ENCODE data around the gene ZNF576.

Gene ZNF576

DNA sequence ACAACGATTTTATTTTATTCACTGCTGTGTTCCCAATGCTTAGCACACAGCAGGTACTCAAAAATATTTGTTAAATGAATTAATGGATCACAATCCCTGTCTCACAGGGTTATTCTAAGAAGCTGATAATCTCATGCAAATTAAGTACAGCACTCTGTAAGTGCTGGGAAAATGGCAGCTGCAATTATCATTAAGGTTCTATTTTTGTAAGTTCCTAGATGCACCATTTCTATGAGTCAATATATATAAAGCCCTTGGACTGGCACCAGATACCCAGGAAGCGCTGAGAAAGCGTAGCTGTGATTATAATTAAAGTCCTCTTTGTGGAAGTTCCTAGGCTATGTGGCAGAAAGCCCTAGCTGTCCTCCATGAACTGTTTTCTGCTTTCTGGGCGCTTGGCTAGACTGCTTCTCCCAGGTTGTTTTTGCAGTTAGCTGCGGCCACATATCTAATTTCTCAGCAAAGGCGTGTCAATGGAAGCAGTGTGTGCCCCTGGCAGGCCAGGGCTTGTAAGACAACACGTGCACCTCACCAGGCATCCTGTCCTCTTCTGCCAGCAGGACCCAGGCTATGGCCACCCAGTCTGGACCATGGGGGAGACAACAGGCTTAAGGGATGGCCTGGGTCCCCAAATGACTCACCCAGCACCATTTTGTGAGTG is 10.3 kb downstream of the ZNF576 start:
- peaks cover 19% of the 10 kb centered on the region for H3K4me1 Mint-ChIP-seq (ENCODE audit: low read depth)
- H3K9me3 Mint-ChIP-seq = no peaks in the 10 kb centered on the region
- H3K27me3 Mint-ChIP-seq = no peaks in the 10 kb centered on the region
- no peak overlapping the region for H3K4me3 Mint-ChIP-seq
- H3K36me3 Mint-ChIP-seq (ENCODE audit: low read depth) = peaks cover 8% of the 10 kb centered on the region
- H3K27ac Mint-ChIP-seq = no peak overlapping the region

DNA sequence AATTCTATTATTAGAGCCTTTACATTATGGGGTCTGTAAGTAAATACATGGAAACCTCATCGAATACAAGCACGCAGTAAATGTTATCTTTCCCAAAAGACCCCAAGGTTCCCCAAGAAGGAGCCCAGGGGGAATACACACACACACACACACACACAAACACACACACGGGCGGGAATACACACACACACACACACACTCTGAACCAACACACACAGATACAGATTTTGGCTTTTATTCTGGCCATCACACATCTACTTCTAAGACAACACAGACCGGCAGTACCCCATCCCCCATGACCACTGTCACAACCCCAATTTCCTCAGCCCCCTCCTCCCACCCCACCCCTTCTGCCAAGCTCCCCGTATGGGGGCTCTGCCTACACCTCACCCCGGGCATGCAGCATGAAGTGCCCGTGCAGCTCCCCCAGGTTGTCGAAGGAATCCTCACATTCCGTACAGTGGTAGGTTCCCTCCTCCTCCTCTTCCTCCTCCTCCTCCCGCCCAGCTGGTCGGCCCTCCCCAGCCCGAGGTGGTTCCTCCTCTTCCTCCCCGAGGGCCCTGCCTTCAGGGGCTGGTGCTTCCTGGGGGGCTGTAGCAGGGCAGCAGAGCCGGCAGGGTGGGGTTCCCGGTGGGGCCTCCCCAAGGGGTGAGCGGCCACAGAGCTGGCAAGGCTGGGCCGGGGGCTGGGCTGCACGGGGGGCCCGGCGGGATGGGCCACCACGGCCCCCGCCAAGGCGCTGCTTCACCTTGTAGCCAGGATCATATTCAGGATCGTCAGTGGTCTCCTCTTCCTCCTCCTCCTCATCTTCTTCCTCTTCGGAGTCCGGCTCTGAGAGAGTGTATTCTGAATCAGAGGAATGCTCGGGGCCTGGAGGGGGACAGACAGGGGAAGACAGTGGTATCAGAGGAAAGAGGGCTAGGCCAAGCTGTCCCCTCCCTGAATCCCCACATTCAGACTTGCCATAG is 11.1 kb downstream of the ZNF576 start:
- Mint-ChIP-seq H3K4me1 (ENCODE audit: low read depth) (peaks cover 19% of the 10 kb centered on the region), H3K27ac (peak overlapping the region; percentile 71), H3K27me3 (no peaks in the 10 kb centered on the region), H3K36me3 (ENCODE audit: low read depth) (peaks cover 16% of the 10 kb centered on the region), H3K9me3 (no peaks in the 10 kb centered on the region), H3K4me3 (no peak overlapping the region)

DNA sequence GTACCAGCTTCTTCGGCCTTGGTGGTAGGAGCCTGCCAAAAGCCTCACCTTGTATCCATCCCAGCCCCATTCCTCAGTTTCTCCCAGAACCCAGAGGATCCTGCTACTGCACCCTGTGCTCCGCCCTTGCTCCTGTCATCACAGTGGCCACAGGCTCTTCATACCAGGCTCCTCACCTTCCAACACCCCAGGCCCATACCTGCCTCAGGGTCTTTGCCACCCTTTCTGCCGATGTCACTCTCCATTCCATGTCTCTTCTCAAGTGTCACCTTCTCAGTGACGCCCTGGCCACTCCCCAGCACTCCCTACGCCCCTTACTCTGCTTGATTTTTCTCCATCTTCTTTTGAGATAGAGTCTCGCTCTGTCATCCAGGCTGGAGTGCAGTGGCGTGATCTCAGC is 13.5 kb downstream of the ZNF576 start:
- Mint-ChIP-seq H3K9me3 (no peaks in the 10 kb centered on the region), H3K4me3 (no peak overlapping the region), H3K4me1 (ENCODE audit: low read depth) (peaks cover 15% of the 10 kb centered on the region), H3K27ac (peak overlapping the region; percentile 36), H3K27me3 (no peaks in the 10 kb centered on the region), H3K36me3 (ENCODE audit: low read depth) (peaks cover 19% of the 10 kb centered on the region)

DNA sequence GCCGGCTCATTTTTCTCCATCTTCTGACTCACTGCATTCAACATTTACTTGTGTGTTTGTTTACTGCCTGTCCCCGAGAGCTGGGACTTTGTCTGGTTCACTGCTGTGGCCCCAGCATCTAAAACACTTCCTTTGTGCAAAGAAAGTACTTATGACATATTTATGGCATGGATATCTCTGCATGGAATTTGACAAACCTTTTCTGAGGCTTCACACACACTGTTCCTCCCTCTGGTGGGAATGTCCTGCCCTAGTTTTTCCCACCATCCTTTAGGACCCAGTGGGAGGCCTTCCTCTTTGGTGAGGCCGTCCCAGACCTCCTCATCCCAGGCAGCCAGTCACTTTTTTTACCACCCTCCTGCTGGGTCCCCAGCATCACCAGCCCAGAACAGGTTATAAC is 14.1 kb downstream of the ZNF576 start:
- Mint-ChIP-seq H3K4me3 (no peak overlapping the region), H3K9me3 (no peaks in the 10 kb centered on the region), H3K27ac (no peak overlapping the region), H3K36me3 (ENCODE audit: low read depth) (peaks cover 19% of the 10 kb centered on the region), H3K27me3 (no peaks in the 10 kb centered on the region), H3K4me1 (ENCODE audit: low read depth) (peaks cover 15% of the 10 kb centered on the region)

DNA sequence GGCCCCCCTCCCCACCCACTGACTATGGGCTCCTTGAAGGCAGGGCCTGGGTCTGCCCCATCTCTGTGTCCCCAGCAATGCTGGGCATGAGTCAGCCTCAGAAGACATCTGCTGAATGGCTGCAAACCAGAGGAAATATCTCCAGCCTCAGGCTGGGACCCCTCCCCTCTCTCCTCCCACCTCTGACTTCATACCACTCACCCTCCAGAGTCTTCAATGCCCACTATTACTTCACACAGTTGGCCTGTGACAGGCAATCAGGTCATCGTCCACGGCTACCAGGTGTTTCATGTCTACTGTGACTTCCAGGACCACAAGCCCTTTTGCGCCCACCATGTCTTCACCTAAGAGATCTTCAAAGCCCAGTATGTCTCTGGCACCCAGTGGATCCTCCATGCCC is 15.4 kb downstream of the ZNF576 start, which contains the start of gene SRRM5:
Gene SRRM5, plus strand, starts transcription at position 301 of the 400 bp plus-strand sequence. Its CDS starts 34 bp downstream, at position 335.
- no peak within 1 kb of the TSS for H3K27ac Mint-ChIP-seq
- H3K27me3 Mint-ChIP-seq = no peaks in the 10 kb centered on the region
- no peaks in the 10 kb centered on the region for H3K9me3 Mint-ChIP-seq
- peaks cover 15% of the 10 kb centered on the region for H3K4me1 Mint-ChIP-seq (ENCODE audit: low read depth)
- no peak within 1 kb of the TSS for H3K4me3 Mint-ChIP-seq
- peaks cover 19% of the 10 kb centered on the region for H3K36me3 Mint-ChIP-seq (ENCODE audit: low read depth)

DNA sequence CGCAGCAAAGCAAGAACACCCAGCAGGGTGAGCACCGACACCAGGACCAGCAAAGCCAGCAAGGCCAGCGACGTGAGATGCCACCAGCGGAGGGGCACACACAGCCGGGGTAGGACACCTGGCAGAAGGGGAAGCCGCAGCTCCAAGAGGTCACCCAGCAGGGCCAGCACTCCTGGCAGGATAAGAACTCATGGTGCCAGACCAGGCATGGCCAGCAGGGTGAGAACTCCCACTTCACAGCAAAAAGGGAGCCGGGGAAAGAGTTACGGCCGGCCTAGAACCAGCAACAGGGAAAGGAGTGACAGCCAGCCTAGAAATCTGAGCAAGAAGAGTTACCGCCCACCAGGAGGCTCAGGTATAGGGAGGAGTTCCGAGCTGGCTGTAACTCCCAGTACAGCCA is 16.0 kb downstream of the ZNF576 start:
- no peak overlapping the region for H3K27ac Mint-ChIP-seq

DNA sequence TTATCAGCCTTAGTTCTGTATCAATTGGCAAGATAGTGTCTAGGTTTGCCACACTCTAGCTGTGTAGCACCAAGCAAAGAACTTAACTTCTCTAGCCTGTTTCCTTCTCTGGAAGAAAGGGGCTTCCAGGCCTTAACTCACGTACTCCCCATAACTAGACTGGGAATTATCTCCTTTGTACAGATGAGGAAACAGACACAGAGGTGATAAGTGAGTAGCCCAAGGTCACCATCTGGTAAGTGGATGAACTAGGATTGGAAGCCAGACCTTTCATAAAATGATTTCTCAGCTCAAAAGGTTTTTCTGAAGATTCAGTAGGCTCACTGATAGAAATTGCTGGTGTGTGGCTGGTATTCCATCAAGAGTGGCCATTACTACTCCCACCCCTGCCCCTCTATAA is 19.9 kb downstream of the ZNF576 start:
- H3K36me3 Mint-ChIP-seq (ENCODE audit: low read depth) = peaks cover 15% of the 10 kb centered on the region
- H3K27ac Mint-ChIP-seq = no peak overlapping the region
- peaks cover 14% of the 10 kb centered on the region for H3K4me1 Mint-ChIP-seq (ENCODE audit: low read depth)
- H3K27me3 Mint-ChIP-seq = no peaks in the 10 kb centered on the region
- no peaks in the 10 kb centered on the region for H3K9me3 Mint-ChIP-seq
- no peak overlapping the region for H3K4me3 Mint-ChIP-seq

More for the DNA sequence above, 16.0 kb downstream of the ZNF576 start:
- H3K4me1 Mint-ChIP-seq (ENCODE audit: low read depth) = peaks cover 9% of the 10 kb centered on the region
- no peaks in the 10 kb centered on the region for H3K9me3 Mint-ChIP-seq
- H3K27me3 Mint-ChIP-seq = no peaks in the 10 kb centered on the region
- H3K36me3 Mint-ChIP-seq (ENCODE audit: low read depth) = peaks cover 19% of the 10 kb centered on the region
- no peak overlapping the region for H3K4me3 Mint-ChIP-seq

DNA sequence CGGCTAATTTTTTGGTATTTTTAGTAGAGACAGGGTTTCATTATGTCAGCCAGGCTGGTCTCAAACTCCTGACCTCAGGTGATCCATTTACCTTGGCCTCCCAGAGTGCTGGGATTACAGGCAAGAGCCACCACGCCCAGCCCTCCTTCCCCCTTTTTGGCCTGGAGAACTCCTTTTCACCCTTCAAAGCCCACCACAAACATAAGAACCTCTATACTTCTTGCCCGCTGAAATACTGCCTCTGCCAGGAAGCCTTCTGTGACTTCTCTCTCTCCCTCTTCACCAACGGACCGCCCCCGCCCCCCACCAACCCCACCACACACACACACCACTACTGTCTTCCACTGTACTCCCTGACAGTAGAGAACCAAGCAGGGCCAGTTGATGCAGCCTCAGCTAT is 20.6 kb downstream of the ZNF576 start:
- peaks cover 10% of the 10 kb centered on the region for H3K36me3 Mint-ChIP-seq (ENCODE audit: low read depth)
- H3K4me1 Mint-ChIP-seq (ENCODE audit: low read depth) = peaks cover 14% of the 10 kb centered on the region
- no peak overlapping the region for H3K27ac Mint-ChIP-seq
- no peaks in the 10 kb centered on the region for H3K9me3 Mint-ChIP-seq
- H3K4me3 Mint-ChIP-seq = no peak overlapping the region
- no peaks in the 10 kb centered on the region for H3K27me3 Mint-ChIP-seq

DNA sequence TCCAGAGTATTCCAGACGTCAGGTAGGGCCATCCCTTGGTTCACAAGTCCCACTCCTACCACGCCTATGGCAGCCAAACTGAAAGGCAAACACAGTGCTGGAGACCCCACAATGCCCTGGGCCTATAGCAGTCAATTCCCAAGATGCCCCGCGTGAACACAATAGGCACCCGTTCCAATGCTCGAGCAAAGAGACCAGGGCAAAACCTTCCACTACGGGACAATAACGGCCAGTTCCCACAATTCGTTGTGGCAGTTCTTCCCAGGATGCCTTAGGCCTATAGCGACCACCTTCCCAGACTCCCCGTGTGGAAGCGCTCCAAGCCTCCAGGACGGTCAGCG is 22.5 kb downstream of the ZNF576 start:
- Mint-ChIP-seq H3K4me3 (peak overlapping the region; percentile 96), H3K36me3 (ENCODE audit: low read depth) (no peaks in the 10 kb centered on the region), H3K4me1 (ENCODE audit: low read depth) (peaks cover 14% of the 10 kb centered on the region), H3K27me3 (no peaks in the 10 kb centered on the region), H3K9me3 (no peaks in the 10 kb centered on the region), H3K27ac (peak overlapping the region; percentile 97)

DNA sequence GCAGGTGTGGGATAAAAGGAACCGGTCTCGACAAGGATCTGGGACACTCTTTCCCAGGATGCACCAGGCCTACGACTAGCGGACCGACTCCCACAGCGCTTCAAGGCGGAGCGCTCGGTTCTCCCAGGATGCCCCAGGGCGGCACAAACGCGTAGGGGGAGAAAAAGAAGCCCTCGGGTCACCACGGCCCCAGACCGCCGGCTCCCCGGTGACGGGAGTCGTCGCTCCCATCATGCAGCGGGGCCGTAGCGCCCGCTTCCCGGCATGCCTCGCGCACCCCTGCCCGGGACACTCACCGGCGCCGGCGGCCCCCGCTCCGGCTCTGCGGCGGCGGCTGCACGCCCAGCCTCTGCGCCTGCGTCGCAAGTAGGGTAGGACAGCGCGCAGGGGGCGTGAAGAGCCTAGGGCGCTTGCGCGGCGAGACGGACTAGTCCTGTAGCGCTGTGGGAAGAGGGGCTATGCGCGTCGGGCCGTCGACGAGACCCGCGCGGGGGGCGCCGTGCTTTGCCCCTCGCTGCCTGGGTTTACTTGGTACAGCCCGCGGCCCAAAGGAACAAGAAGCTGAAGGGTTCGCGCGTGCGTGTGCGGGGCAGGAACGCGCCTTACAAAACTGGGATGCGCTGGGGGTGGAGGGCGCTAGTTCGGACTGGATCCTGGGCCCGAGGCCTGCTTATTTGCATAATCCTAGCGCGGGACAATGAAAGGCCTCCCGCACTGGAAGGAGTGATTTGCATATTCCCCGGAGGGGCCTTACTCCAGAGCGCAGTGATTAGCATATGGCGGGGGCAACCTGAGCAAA is 23.1 kb downstream of the ZNF576 start, which contains the start of gene ZNF428:
Gene ZNF428, minus strand, starts transcription at position 368 of the 799 bp plus-strand sequence. CDS start 5,325 bp downstream, outside the sequence.
- Mint-ChIP-seq H3K9me3 (no peaks in the 10 kb centered on the region), H3K27ac (peak within 1 kb of the TSS; percentile 97), H3K27me3 (no peaks in the 10 kb centered on the region), H3K4me1 (ENCODE audit: low read depth) (peaks cover 15% of the 10 kb centered on the region), H3K4me3 (peak within 1 kb of the TSS; percentile 96), H3K36me3 (ENCODE audit: low read depth) (no peaks in the 10 kb centered on the region)

DNA sequence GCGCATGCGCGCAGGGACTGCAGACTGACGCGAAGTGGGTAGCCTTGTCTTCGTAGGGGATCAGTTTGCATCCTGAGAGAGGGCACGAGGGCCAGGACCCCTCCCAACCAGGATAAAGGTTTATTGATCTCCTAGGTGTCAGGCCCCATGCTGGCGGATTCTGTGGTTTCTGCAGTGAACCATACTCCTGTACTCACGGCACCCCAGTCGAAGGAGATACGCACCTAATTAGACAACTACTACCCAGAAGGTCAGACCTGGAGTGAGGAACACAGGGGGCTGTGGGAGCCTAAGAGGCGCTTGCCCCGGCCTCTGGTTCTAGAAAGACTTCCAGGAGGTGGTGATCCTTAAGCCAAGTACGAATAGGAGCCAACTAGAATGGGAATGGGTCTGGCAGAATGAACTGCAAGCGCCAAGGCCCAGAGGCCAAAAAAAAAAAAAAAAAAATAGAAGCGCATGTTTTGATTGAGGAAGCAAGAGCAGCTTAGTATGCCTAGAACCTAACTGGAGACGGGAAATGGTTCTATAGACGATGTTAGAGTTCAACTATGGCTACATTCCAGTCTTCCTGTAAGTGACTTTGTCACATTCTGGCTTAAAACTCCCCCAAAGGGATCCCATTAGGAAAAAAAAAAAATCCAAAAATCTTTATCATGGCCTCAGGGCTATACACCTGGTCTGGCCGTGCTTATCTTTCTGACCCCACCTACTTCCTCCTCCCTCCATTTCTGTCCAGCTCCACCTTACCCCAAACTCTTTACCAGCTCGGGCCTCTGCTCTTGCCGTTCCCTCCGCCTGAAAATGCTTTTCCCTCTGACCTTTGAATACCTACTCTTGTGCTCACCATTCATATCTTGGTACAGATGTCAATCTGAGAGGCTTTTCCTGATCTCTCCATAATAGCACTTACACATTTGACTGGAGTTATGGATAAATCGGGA is 23.9 kb downstream of the ZNF576 start:
- Mint-ChIP-seq H3K36me3 (ENCODE audit: low read depth) (no peaks in the 10 kb centered on the region), H3K27ac (peak overlapping the region; percentile 97)

DNA sequence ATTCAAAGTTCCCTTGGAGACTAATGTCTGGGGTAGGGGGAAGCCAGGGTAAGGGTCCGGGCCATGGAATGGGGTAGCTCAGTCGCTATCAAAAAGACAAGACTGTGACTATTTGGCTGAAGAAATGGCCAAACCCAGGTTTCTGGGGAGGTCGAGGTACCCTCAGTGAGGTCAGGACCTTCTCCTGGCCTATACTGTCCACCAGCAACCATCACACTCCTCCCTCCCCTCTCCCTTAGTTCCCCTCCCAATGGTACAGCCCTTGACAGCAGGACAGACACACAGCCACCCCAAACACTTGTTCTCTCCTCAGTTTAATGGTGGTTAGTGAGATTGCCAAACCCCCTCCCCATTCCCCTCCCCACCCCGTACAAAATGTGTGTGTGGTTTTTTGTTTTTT is 25.7 kb downstream of the ZNF576 start:
- H3K27ac Mint-ChIP-seq = no peak overlapping the region
- no peak overlapping the region for H3K4me3 Mint-ChIP-seq
- no peaks in the 10 kb centered on the region for H3K36me3 Mint-ChIP-seq (ENCODE audit: low read depth)
- no peaks in the 10 kb centered on the region for H3K27me3 Mint-ChIP-seq
- no peaks in the 10 kb centered on the region for H3K9me3 Mint-ChIP-seq
- peaks cover 23% of the 10 kb centered on the region for H3K4me1 Mint-ChIP-seq (ENCODE audit: low read depth)

More for the DNA sequence above, 23.9 kb downstream of the ZNF576 start:
- Mint-ChIP-seq H3K27me3 (no peaks in the 10 kb centered on the region), H3K9me3 (no peaks in the 10 kb centered on the region), H3K4me1 (ENCODE audit: low read depth) (peaks cover 23% of the 10 kb centered on the region), H3K4me3 (peak overlapping the region; percentile 96)

DNA sequence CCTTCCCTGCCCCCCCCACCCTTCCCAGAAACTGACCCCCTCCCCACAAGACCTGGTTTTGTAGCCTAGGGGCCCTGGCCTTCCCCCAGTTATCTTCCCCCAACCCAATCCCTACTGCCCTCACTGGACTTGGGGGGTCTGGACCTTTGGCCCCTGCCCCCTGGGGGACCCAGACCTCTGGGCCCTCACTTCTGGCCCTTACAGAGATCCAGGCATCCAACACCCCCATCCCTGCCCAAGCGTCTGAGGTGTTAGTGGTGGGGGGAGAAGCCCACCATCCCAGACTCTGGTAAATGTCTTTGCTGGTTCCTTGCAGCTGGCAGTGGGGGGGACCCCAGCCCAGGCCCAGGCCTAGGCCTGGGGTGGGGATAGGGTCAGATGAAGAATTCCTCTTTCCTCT is 26.6 kb downstream of the ZNF576 start:
- Mint-ChIP-seq H3K27me3 (peaks cover 6% of the 10 kb centered on the region), H3K27ac (no peak overlapping the region), H3K9me3 (no peaks in the 10 kb centered on the region), H3K36me3 (ENCODE audit: low read depth) (no peaks in the 10 kb centered on the region), H3K4me1 (ENCODE audit: low read depth) (peaks cover 23% of the 10 kb centered on the region), H3K4me3 (no peak overlapping the region)

All from stimulated activated naive CD8-positive, alpha-beta T cell treated with anti-CD3 and anti-CD28 coated beads, Interleukin-15, Interleukin-2, amounts not matched to agents 100 ng/mL and 50 ng/mL, for 24 hours (primary cell).